Osteocyte (in vitro differentiated cells): ENCODE results near the gene HTT. TPM values are rescaled to one million over a fixed set of nuclear protein-coding genes. Genes with fewer than 3 reads are reported as not detected.
"Not testable (repeated sequence)": the region's sequence is repeated elsewhere in the genome, so short reads cannot be mapped to it uniquely, and the experiment has no call there.

Experiments used
- DNase-seq: peaks from one replicate; pipeline ENCODE4 v3.0.0; 2021; ENCODE audit warnings: mixed read lengths; ENCODE audit not compliant: unreplicated experiment; ENCODE audit errors: extremely low spot score
- H3K27ac Mint-ChIP-seq: one replicate; pipeline ENCODE4 v1.8.0; 2021; ENCODE audit warnings: mild to moderate bottlenecking, mixed read lengths; ENCODE audit not compliant: unreplicated experiment
- H3K27me3 Mint-ChIP-seq: one replicate; pipeline ENCODE4 v1.8.0; 2021; ENCODE audit warnings: mixed read lengths; ENCODE audit not compliant: unreplicated experiment
- H3K36me3 Mint-ChIP-seq: one replicate; pipeline ENCODE4 v1.8.0; 2021; ENCODE audit warnings: mixed read lengths; ENCODE audit not compliant: unreplicated experiment
- H3K4me1 Mint-ChIP-seq: one replicate; pipeline ENCODE4 v1.8.0; 2021; ENCODE audit warnings: mixed read lengths; ENCODE audit not compliant: unreplicated experiment
- H3K4me3 Mint-ChIP-seq: one replicate; pipeline ENCODE4 v1.8.0; 2021; ENCODE audit warnings: mild to moderate bottlenecking, moderate library complexity, mixed read lengths; ENCODE audit not compliant: unreplicated experiment
- H3K9me3 Mint-ChIP-seq: one replicate; pipeline ENCODE4 v1.8.0; 2021; ENCODE audit warnings: mixed read lengths; ENCODE audit not compliant: unreplicated experiment
- total RNA-seq: library from RNA; stranded (reverse); gene quantifications from 2 replicates; pipeline ENCODE4 v1.2.1, GENCODE V29; 2021
- TF ChIP-seq, protein P1 (sequence below): fragments of 200-600 bp; sonication (generic); IDR thresholded peaks from 2 replicates; pipeline ENCODE4 v1.5.0; 2021; ENCODE audit warnings: antibody characterized with exemption, mild to moderate bottlenecking, moderate library complexity

HTT gene
- total RNA-seq, 1 donor from 2014 or later = 51.3 TPM

DNA sequence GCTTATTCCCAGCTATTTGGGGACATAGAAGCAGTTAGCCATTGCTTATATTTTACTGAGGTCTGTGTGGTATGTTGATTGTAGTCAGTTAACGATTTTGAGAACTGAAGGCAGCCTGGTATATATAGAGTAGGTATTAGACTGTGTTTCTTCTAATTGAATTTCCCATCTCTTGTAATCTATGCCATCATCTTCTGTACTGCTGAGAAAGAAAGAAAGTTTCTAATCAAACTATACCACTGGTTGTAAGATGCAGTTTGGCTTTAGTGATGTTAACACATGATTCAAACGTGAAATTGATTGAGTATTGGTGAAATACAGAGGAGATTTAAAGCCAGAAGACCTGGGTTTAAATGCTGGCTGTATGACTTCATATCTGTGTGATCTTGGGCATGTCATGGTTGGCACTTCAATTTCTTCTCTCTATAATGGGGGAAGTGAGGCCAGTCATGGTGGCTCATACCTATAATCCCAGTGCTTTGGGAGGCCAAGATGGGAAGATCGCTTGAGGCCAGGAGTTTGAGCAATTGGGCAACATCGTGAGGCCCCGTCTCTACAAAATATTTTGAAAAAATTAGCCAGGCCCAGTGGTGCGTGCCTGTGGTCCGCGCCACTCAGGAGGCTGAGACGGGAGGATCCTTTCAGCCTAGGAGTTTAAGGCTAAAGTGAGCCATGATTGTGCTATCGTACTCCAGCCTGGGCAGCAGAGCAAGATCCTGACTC is 11.6 kb downstream of the HTT start:
- no peak overlapping the region for H3K27ac Mint-ChIP-seq
- no peaks in the 10 kb centered on the region for H3K9me3 Mint-ChIP-seq
- TF ChIP-seq, protein P1, sequence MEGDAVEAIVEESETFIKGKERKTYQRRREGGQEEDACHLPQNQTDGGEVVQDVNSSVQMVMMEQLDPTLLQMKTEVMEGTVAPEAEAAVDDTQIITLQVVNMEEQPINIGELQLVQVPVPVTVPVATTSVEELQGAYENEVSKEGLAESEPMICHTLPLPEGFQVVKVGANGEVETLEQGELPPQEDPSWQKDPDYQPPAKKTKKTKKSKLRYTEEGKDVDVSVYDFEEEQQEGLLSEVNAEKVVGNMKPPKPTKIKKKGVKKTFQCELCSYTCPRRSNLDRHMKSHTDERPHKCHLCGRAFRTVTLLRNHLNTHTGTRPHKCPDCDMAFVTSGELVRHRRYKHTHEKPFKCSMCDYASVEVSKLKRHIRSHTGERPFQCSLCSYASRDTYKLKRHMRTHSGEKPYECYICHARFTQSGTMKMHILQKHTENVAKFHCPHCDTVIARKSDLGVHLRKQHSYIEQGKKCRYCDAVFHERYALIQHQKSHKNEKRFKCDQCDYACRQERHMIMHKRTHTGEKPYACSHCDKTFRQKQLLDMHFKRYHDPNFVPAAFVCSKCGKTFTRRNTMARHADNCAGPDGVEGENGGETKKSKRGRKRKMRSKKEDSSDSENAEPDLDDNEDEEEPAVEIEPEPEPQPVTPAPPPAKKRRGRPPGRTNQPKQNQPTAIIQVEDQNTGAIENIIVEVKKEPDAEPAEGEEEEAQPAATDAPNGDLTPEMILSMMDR = no peak
- DNase-seq = no peak
- H3K4me3 Mint-ChIP-seq = no peak overlapping the region
- H3K4me1 Mint-ChIP-seq = peaks cover 8% of the 10 kb centered on the region
- peaks cover 14% of the 10 kb centered on the region for H3K36me3 Mint-ChIP-seq
- no peaks in the 10 kb centered on the region for H3K27me3 Mint-ChIP-seq

DNA sequence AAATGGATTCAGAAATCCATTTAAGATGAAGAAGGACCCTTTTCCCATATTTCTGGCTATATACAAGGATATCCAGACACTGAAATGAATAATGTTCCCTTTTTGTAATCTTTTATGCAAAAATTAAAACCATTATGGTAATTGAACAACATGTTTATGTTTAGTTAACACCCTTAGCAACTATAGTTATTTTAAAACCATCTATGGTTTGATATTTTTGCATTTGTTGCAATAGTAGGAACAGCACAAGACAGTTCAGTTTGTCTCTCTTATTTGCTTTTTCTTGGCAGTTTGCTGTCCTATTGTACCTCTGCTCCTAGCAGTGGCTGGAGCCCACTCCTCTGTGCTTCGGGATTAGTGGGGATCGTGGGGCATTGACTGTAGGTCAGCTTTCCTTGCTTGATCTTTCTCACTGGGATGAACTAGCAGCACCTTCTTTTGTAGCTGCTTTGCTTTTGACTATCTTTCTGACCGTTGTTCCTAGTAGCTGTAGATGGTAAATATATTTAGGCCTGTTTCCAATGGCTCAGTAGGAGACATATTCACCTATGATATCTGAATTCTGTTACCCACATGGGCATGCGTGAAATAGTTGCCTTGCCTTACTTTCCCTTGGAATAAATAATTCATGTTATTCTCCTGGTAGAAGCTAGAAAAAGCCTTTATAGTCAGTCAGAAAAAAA is 12.8 kb downstream of the HTT start:
- Mint-ChIP-seq H3K27me3 (no peaks in the 10 kb centered on the region), H3K9me3 (no peaks in the 10 kb centered on the region), H3K27ac (no peak overlapping the region), H3K36me3 (peaks cover 14% of the 10 kb centered on the region), H3K4me1 (peaks cover 8% of the 10 kb centered on the region), H3K4me3 (no peak overlapping the region)
- TF ChIP-seq, protein P1 = no peak
- no peak for DNase-seq

DNA sequence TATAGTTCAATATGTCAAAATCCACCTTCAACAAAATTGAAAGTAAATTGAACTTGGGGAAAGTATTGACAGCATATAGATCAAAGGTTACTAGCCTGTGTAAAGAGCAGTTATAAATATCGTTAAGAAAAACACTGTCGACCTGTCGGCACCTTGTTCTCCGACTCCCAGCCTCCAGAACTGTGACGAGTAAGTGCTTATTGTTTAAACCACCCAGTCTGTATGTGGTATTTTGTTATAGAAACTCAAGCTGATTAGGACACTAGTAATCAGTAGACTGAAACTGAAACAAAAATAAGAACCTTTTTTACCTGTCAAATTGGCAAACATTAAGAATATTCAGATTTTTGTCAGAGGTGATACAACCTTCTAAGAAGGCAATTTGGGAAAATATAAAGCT is 17.0 kb downstream of the HTT start:
- Mint-ChIP-seq H3K9me3 (no peaks in the 10 kb centered on the region), H3K27ac (no peak overlapping the region), H3K27me3 (no peaks in the 10 kb centered on the region), H3K4me3 (no peak overlapping the region), H3K4me1 (peaks cover 5% of the 10 kb centered on the region), H3K36me3 (peaks cover 29% of the 10 kb centered on the region)
- TF ChIP-seq, protein P1 = no peak
- no peak for DNase-seq

DNA sequence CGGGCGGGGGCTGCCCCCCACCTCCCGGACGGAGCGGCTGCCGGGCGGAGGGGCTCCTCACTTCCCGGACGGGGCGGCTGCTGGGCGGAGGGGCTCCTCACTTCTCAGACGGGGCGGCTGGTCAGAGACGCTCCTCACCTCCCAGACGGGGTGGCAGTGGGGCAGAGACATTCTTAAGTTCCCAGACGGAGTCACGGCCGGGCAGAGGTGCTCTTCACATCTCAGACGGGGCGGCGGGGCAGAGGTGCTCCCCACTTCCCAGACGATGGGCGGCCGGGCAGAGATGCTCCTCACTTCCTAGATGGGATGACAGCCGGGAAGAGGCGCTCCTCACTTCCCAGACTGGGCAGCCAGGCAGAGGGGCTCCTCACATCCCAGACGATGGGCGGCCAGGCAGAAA is 20.2 kb downstream of the HTT start:
- H3K27me3 Mint-ChIP-seq, H3K9me3 Mint-ChIP-seq, H3K4me3 Mint-ChIP-seq, DNase-seq, H3K4me1 Mint-ChIP-seq, H3K27ac Mint-ChIP-seq: not testable (repeated sequence)
- H3K36me3 Mint-ChIP-seq = peaks cover 25% of the 10 kb centered on the region

DNA sequence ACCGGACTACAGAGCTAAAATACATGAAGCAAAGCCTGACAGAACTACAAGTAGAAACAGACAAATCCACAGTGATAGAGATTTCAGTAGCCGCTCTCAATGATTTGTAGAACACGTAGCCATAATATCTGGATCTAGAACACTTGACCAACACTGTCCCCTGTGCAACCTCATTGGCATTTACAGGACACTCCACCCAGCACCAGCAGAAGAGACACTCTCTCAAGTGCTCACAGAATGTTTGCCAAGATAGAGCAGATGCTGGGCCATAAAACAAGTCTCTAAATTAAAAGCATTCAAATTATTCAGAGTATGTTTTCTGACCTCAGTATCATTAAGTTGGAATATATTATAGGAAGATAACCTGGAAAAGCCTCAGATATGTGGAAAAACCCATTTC is 21.7 kb downstream of the HTT start:
- DNase-seq = no peak
- H3K27me3 Mint-ChIP-seq = no peaks in the 10 kb centered on the region
- no peak overlapping the region for H3K4me3 Mint-ChIP-seq
- H3K36me3 Mint-ChIP-seq = peaks cover 25% of the 10 kb centered on the region
- no peak overlapping the region for H3K27ac Mint-ChIP-seq
- no peaks in the 10 kb centered on the region for H3K4me1 Mint-ChIP-seq
- H3K9me3 Mint-ChIP-seq = no peaks in the 10 kb centered on the region
- TF ChIP-seq, protein P1 = no peak
